Naive thymus-derived CD4-positive, alpha-beta T cell (primary cell): ENCODE data around the gene TUT4. TPM values are rescaled to one million over a fixed set of nuclear protein-coding genes. Genes with fewer than 3 reads are reported as not detected.
"Not testable (repeated sequence)": the region's sequence is repeated elsewhere in the genome, so short reads cannot be mapped to it uniquely, and the experiment has no call there.

Experiments used
- ATAC-seq: fragments of 150-1000 bp; cut with Tn5 transposase; 2 replicates; pipeline ENCODE4 v1.10.0; 2021; ENCODE audit warnings: mild to moderate bottlenecking, moderate library complexity
- CTCF ChIA-PET: fragments of 350-600 bp; sonication (Branson Sonifier 250); formaldehyde crosslinking; loops from one replicate; lab custom pipeline; 2021; ENCODE audit warnings: antibody characterized with exemption; lab: Charles Lee
- POLR2A ChIA-PET: fragments of 350-600 bp; sonication (Branson Sonifier 250); formaldehyde crosslinking; loops from one replicate; lab custom pipeline; 2021; ENCODE audit warnings: antibody characterized with exemption, inconsistent platforms; lab: Charles Lee
- DNase-seq, 9 donors: peaks; one replicate each; pipeline versions ENCODE4 v3.0.0 to v3.0.0-alpha.2; 2020 to 2022; ENCODE audit warnings: mixed read lengths in 1 of 9
- H3K27ac ChIP-seq: one replicate; pipeline ENCODE4 v1.7.0; 2013; ENCODE audit warnings: mild to moderate bottlenecking, low read depth, low read length, moderate library complexity
- H3K27me3 ChIP-seq, 2 donors: one replicate each; pipeline ENCODE4 v1.7.0; 2013; ENCODE audit warnings: low read length in 2 of 2, mild to moderate bottlenecking in 2 of 2, moderate library complexity in 2 of 2; ENCODE audit not compliant: control insufficient read depth in 2 of 2, insufficient read depth in 2 of 2
- H3K36me3 ChIP-seq, 3 experiments: 1 replicate in 2 of 3; 2 replicates in 1 of 3; pipeline ENCODE4 v1.7.0; 2013; ENCODE audit warnings: low read length in 3 of 3, mild to moderate bottlenecking in 3 of 3, moderate library complexity in 1 of 3; ENCODE audit not compliant: insufficient read depth in 3 of 3, control insufficient read depth in 2 of 3
- H3K4me1 ChIP-seq, 2 donors: one replicate each; pipeline ENCODE4 v1.7.0; 2013; ENCODE audit warnings: low read length in 2 of 2, mild to moderate bottlenecking in 2 of 2, moderate library complexity in 1 of 2; ENCODE audit not compliant: control insufficient read depth in 2 of 2, insufficient read depth in 2 of 2
- H3K4me3 ChIP-seq: 2 replicates; pipeline ENCODE4 v1.7.0; 2013; ENCODE audit warnings: mild to moderate bottlenecking, low read length
- H3K9me3 ChIP-seq, 3 experiments: 1 replicate in 2 of 3; 2 replicates in 1 of 3; pipeline ENCODE4 v1.7.0; 2013; ENCODE audit warnings: low read length in 3 of 3; ENCODE audit not compliant: control insufficient read depth in 2 of 3
- H3K27ac Mint-ChIP-seq, 9 donors: one replicate each; pipeline ENCODE4 v1.8.0; 2020 to 2022; ENCODE audit warnings: mixed read lengths in 9 of 9, mild to moderate bottlenecking in 8 of 9, moderate library complexity in 5 of 9, inconsistent platforms in 2 of 9
- H3K27me3 Mint-ChIP-seq, 5 donors: one replicate each; pipeline ENCODE4 v1.8.0; 2021 to 2022; ENCODE audit warnings: mixed read lengths in 5 of 5, mild to moderate bottlenecking in 1 of 5
- H3K36me3 Mint-ChIP-seq, 5 donors: one replicate each; pipeline ENCODE4 v1.8.0; 2020 to 2022; ENCODE audit warnings: mixed read lengths in 5 of 5, mild to moderate bottlenecking in 3 of 5, inconsistent platforms in 1 of 5
- H3K4me1 Mint-ChIP-seq, 7 donors: one replicate each; pipeline ENCODE4 v1.8.0; 2020 to 2022; ENCODE audit warnings: mixed read lengths in 7 of 7, mild to moderate bottlenecking in 3 of 7, inconsistent platforms in 1 of 7
- H3K4me3 Mint-ChIP-seq, 10 donors: one replicate each; pipeline ENCODE4 v1.8.0; 2020 to 2022; ENCODE audit warnings: mild to moderate bottlenecking in 10 of 10, mixed read lengths in 10 of 10, moderate library complexity in 6 of 10, inconsistent platforms in 2 of 10
- H3K9me3 Mint-ChIP-seq, 11 donors: one replicate each; pipeline ENCODE4 v1.8.0; 2020 to 2022; ENCODE audit warnings: mixed read lengths in 11 of 11, mild to moderate bottlenecking in 4 of 11, inconsistent platforms in 1 of 11, moderate library complexity in 1 of 11
- intact Hi-C, 2 donors: fragments of 100-400 bp; cut with micrococcal nuclease; formaldehyde crosslinking; loops; one replicate each; pipeline ENCODE4 v1.15.1; 2023
- polyA plus RNA-seq, 2 donors: library from polyadenylated mRNA; unstranded; fragments of 300-500 nt; fragmentation: Illumina TruSeq; gene quantifications; one replicate each; pipeline ENCODE4 v1.2.3, GENCODE V29; 2021
- total RNA-seq, 6 experiments: library from RNA in 5 of 6; stranded (reverse) in 5 of 6; gene quantifications; 1 replicate in 5 of 6; 2 replicates in 1 of 6; pipeline ENCODE4 v1.2.3 and lab custom pipeline; 2021 to 2026

TUT4 gene
- total and polyA plus RNA-seq, 7 experiments from 2014 or later: 32.8 to 169 (median 127) TPM

GRCh38 chr1:52588535-52588934, 35.6 kb upstream of the TUT4 start:
- CTCF ChIA-PET: no interaction called here
- H3K9me3 Mint-ChIP-seq: no peaks in the 10 kb centered on the region
- no peak overlapping the region for H3K27ac Mint-ChIP-seq
- Histone ChIP-seq H3K27ac (no peak overlapping the region), H3K27me3 (no peaks in the 10 kb centered on the region), H3K4me3 (no peak overlapping the region), H3K4me1 (no peaks in the 10 kb centered on the region), H3K9me3 (no peaks in the 10 kb centered on the region), H3K36me3 (no peaks in the 10 kb centered on the region)
- ATAC-seq (peak; percentile 54), DNase-seq (no peak)
- H3K36me3 Mint-ChIP-seq: no peaks in the 10 kb centered on the region
- POLR2A ChIA-PET: no interaction called here
- peaks cover 0 to 15% (median 0%) of the 10 kb centered on the region in 5 donors for H3K27me3 Mint-ChIP-seq
- intact Hi-C loops: no loop called here
- H3K4me3 Mint-ChIP-seq: no peak overlapping the region
- peaks cover 0 to 3% (median 0%) of the 10 kb centered on the region in 7 donors for H3K4me1 Mint-ChIP-seq

GRCh38 chr1:52588027-52588426, 35.1 kb upstream of the TUT4 start:
- peaks cover 0 to 3% (median 0%) of the 10 kb centered on the region in 7 donors for H3K4me1 Mint-ChIP-seq
- Histone ChIP-seq H3K9me3 (no peaks in the 10 kb centered on the region), H3K4me1 (no peaks in the 10 kb centered on the region), H3K27ac (no peak overlapping the region), H3K36me3 (no peaks in the 10 kb centered on the region), H3K4me3 (no peak overlapping the region), H3K27me3 (no peaks in the 10 kb centered on the region)
- H3K9me3 Mint-ChIP-seq: no peaks in the 10 kb centered on the region
- peaks cover 0 to 16% (median 0%) of the 10 kb centered on the region in 5 donors for H3K27me3 Mint-ChIP-seq
- POLR2A ChIA-PET: no interaction called here
- CTCF ChIA-PET: no interaction called here
- no peak overlapping the region for H3K4me3 Mint-ChIP-seq
- H3K36me3 Mint-ChIP-seq: no peaks in the 10 kb centered on the region
- intact Hi-C loops: no loop called here
- ATAC-seq (no peak), DNase-seq (no peak)
- H3K27ac Mint-ChIP-seq: no peak overlapping the region

GRCh38 chr1:52585474-52585873, 32.6 kb upstream of the TUT4 start:
- Histone ChIP-seq H3K36me3 (no peaks in the 10 kb centered on the region), H3K4me3 (no peak overlapping the region), H3K27me3 (no peaks in the 10 kb centered on the region), H3K27ac (no peak overlapping the region), H3K9me3 (no peaks in the 10 kb centered on the region), H3K4me1 (no peaks in the 10 kb centered on the region)
- DNase-seq: no peak
- intact Hi-C loops: no loop called here
- Mint-ChIP-seq H3K27me3 (peaks cover 0 to 24% (median 0%) of the 10 kb centered on the region in 5 donors), H3K4me1 (peaks cover 0 to 4% (median 0%) of the 10 kb centered on the region in 7 donors), H3K9me3 (no peaks in the 10 kb centered on the region), H3K4me3 (no peak overlapping the region), H3K27ac (no peak overlapping the region), H3K36me3 (no peaks in the 10 kb centered on the region)
- ChIA-PET POLR2A (interaction anchor here (1.1 kb wide), 1 partner anchor 14 kb away, joined by 7 read pairs; no protein-coding TSS in a partner anchor), CTCF (no interaction called here)
- ATAC-seq: no peak

GRCh38 chr1:52582116-52582696, 29.3 kb upstream of the TUT4 start:
- H3K36me3 Mint-ChIP-seq: peaks cover 0 to 7% (median 0%) of the 10 kb centered on the region in 5 donors
- H3K4me1 ChIP-seq: no peaks in the 10 kb centered on the region
- H3K27ac Mint-ChIP-seq: no peak overlapping the region
- ChIA-PET CTCF (no interaction called here), POLR2A (no interaction called here)
- no peak overlapping the region for H3K4me3 Mint-ChIP-seq
- peaks cover 0 to 21% (median 0%) of the 10 kb centered on the region in 5 donors for H3K27me3 Mint-ChIP-seq
- no peak overlapping the region for H3K4me3 ChIP-seq
- ATAC-seq: no peak
- peaks cover 5 to 11% (median 9%) of the 10 kb centered on the region in 7 donors for H3K4me1 Mint-ChIP-seq
- no peak overlapping the region for H3K27ac ChIP-seq
- no peak for DNase-seq
- no peaks in the 10 kb centered on the region for H3K9me3 ChIP-seq
- no peaks in the 10 kb centered on the region for H3K27me3 ChIP-seq
- intact Hi-C loops: no loop called here
- H3K9me3 Mint-ChIP-seq: peaks cover 0 to 6% (median 0%) of the 10 kb centered on the region in 11 donors
- H3K36me3 ChIP-seq: no peaks in the 10 kb centered on the region

- Histone ChIP-seq H3K4me3 (no peak overlapping the region), H3K36me3 (no peaks in the 10 kb centered on the region), H3K9me3 (no peaks in the 10 kb centered on the region), H3K4me1 (no peaks in the 10 kb centered on the region), H3K27me3 (no peaks in the 10 kb centered on the region), H3K27ac (no peak overlapping the region)
- intact Hi-C loops: no loop called here
- ChIA-PET CTCF (no interaction called here), POLR2A (no interaction called here)
- Mint-ChIP-seq H3K27me3 (peaks cover 0 to 23% (median 0%) of the 10 kb centered on the region in 5 donors), H3K9me3 (peaks cover 0 to 6% (median 0%) of the 10 kb centered on the region in 11 donors), H3K4me3 (no peak overlapping the region), H3K4me1 (peaks cover 5 to 11% (median 9%) of the 10 kb centered on the region in 7 donors), H3K27ac (no peak overlapping the region), H3K36me3 (peaks cover 0 to 7% (median 0%) of the 10 kb centered on the region in 5 donors)
- ATAC-seq (no peak), DNase-seq (no peak)
Measured at GRCh38 chr1:52580283-52580682, 27.4 kb upstream of the TUT4 start.

GRCh38 chr1:52579415-52579814, 26.5 kb upstream of the TUT4 start:
- Mint-ChIP-seq H3K36me3 (peaks cover 0 to 7% (median 0%) of the 10 kb centered on the region in 5 donors), H3K4me3 (peak overlapping the region in 1 of 10 donors; percentile 3), H3K27me3 (peaks cover 0 to 16% (median 0%) of the 10 kb centered on the region in 5 donors), H3K27ac (peak overlapping the region in 3 of 9 donors; percentile 14 to 75 (median 33)), H3K9me3 (peaks cover 0 to 6% (median 0%) of the 10 kb centered on the region in 11 donors), H3K4me1 (peaks cover 6 to 14% (median 9%) of the 10 kb centered on the region in 7 donors)
- intact Hi-C loops: no loop called here
- no peaks in the 10 kb centered on the region for H3K36me3 ChIP-seq
- no peaks in the 10 kb centered on the region for H3K9me3 ChIP-seq
- no peak for DNase-seq
- no peak for ATAC-seq
- no peak overlapping the region for H3K4me3 ChIP-seq
- H3K27ac ChIP-seq: no peak overlapping the region
- H3K4me1 ChIP-seq: no peaks in the 10 kb centered on the region
- H3K27me3 ChIP-seq: no peaks in the 10 kb centered on the region
- POLR2A ChIA-PET: no interaction called here
- CTCF ChIA-PET: no interaction called here

- CTCF ChIA-PET: not testable (repeated sequence)
- POLR2A ChIA-PET: interaction anchor here (1.3 kb wide), 1 partner anchor 10 kb away, joined by 3 read pairs; no protein-coding TSS in a partner anchor
Measured at GRCh38 chr1:52578066-52578465, 25.2 kb upstream of the TUT4 start.

More at GRCh38 chr1:52578066-52578465, 25.2 kb upstream of the TUT4 start:
- H3K4me3 Mint-ChIP-seq, H3K36me3 Mint-ChIP-seq, H3K4me3 ChIP-seq, H3K27ac ChIP-seq, H3K36me3 ChIP-seq, H3K9me3 ChIP-seq, H3K27me3 ChIP-seq, H3K27ac Mint-ChIP-seq, intact Hi-C loops, H3K4me1 ChIP-seq, ATAC-seq, DNase-seq, H3K9me3 Mint-ChIP-seq: not testable (repeated sequence)
- Mint-ChIP-seq H3K4me1 (peaks cover 6 to 15% (median 9%) of the 10 kb centered on the region in 7 donors), H3K27me3 (peaks cover 0 to 12% (median 0%) of the 10 kb centered on the region in 5 donors)
